Neural cell (in vitro differentiated cells): Measurements from ENCODE around the gene ZNF587. TPM values are rescaled to one million over a fixed set of nuclear protein-coding genes. Genes with fewer than 3 reads are reported as not detected.

ENCODE experiments used
- H2AFZ ChIP-seq: fragments of 200-600, 300-800 bp; sonication (generic), shearing (Covaris generic); 2 replicates; pipeline ENCODE4 v1.6.0; 2014; ENCODE audit warnings: low read depth, mild to moderate bottlenecking, antibody characterized with exemption, low read length, moderate library complexity
- H3F3A ChIP-seq: fragments of 200-600 bp; shearing (Covaris generic); 2 replicates; pipeline ENCODE4 v1.6.1; 2016; ENCODE audit warnings: mild to moderate bottlenecking, moderate library complexity, mixed read lengths, antibody characterized with exemption, low read length; ENCODE audit not compliant: insufficient read depth, poor library complexity, severe bottlenecking
- H3K27ac ChIP-seq: fragments of 200-600, 300-800 bp; sonication (generic), shearing (Covaris generic); 2 replicates; pipeline ENCODE4 v1.5.1; 2014; ENCODE audit warnings: mild to moderate bottlenecking, low read length, moderate library complexity
- H3K27me3 ChIP-seq: fragments of 300-800, 200-600 bp; sonication (generic), shearing (Covaris generic); 2 replicates; pipeline ENCODE4 v1.6.0; 2014; ENCODE audit warnings: mild to moderate bottlenecking, low read depth, low read length, moderate library complexity; ENCODE audit not compliant: insufficient read depth
- H3K36me3 ChIP-seq: fragments of 300-800, 200-600 bp; sonication (generic), shearing (Covaris generic); 2 replicates; pipeline ENCODE4 v1.5.1; 2014; ENCODE audit warnings: mild to moderate bottlenecking, antibody characterized with exemption, low read length, moderate library complexity; ENCODE audit not compliant: insufficient read depth
- H3K4me2 ChIP-seq: fragments of 300-800, 200-600 bp; sonication (generic), shearing (Covaris generic); 2 replicates; pipeline ENCODE4 v1.6.0; 2014; ENCODE audit warnings: mild to moderate bottlenecking, low read length
- H3K4me3 ChIP-seq: fragments of 300-800, 200-600 bp; sonication (generic), shearing (Covaris generic); 2 replicates; pipeline ENCODE4 v1.5.1; 2014; ENCODE audit warnings: mild to moderate bottlenecking, low read length, moderate library complexity
- H3K79me2 ChIP-seq: fragments of 200-600 bp; shearing (Covaris generic); replicated peaks from 2 replicates; pipeline ENCODE4 v1.6.0; 2014; ENCODE audit warnings: mild to moderate bottlenecking, low read length, moderate library complexity; ENCODE audit not compliant: insufficient read depth
- H3K9ac ChIP-seq: fragments of 300-800, 200-600 bp; sonication (generic), shearing (Covaris generic); 2 replicates; pipeline ENCODE4 v1.6.1; 2016; ENCODE audit warnings: mild to moderate bottlenecking, low read length, mixed read lengths
- H3K9me2 ChIP-seq: fragments of 200-600 bp; shearing (Covaris generic); 2 replicates; pipeline ENCODE4 v1.6.1; 2016; ENCODE audit warnings: mild to moderate bottlenecking, low read length, mixed read lengths; ENCODE audit not compliant: insufficient read depth
- H3K9me3 ChIP-seq: fragments of 200-600, 300-800 bp; sonication (generic), shearing (Covaris generic); 2 replicates; pipeline ENCODE4 v1.6.1; 2016; ENCODE audit warnings: mild to moderate bottlenecking, mixed run types, low read length, moderate library complexity, mixed read lengths
- H4K20me1 ChIP-seq: fragments of 200-600 bp; shearing (Covaris generic); 2 replicates; pipeline ENCODE4 v1.6.1; 2016; ENCODE audit warnings: mild to moderate bottlenecking, mixed run types; ENCODE audit not compliant: insufficient read depth
- EZH2 ChIP-seq: fragments of 200-600, 300-800 bp; shearing (Covaris generic), sonication (generic); IDR thresholded peaks from 2 replicates; pipeline ENCODE4 v1.6.1; 2014; ENCODE audit warnings: antibody characterized with exemption, low read length, borderline replicate concordance, mild to moderate bottlenecking; ENCODE audit not compliant: insufficient read depth, poor library complexity, severe bottlenecking
- POLR2AphosphoS5 ChIP-seq: IDR thresholded peaks from 2 replicates; pipeline ENCODE4 v1.6.1; 2012
- RAD21 ChIP-seq: fragments of 450-650 bp; conservative IDR thresholded peaks from 2 replicates; pipeline ENCODE4 v1.6.1; 2014; ENCODE audit warnings: antibody characterized with exemption, mild to moderate bottlenecking, moderate library complexity
- SMC3 ChIP-seq: fragments of 450-650 bp; conservative IDR thresholded peaks from 2 replicates; pipeline ENCODE4 v1.6.1; 2014; ENCODE audit warnings: antibody characterized with exemption, mild to moderate bottlenecking, moderate library complexity; ENCODE audit not compliant: poor library complexity
- polyA plus RNA-seq: library from polyadenylated mRNA; depleted of rRNA; stranded (reverse); fragments of >200 nt; gene quantifications from 2 replicates; pipeline ENCODE4 v1.2.3, GENCODE V29; 2014
- TF ChIP-seq, protein P1 (sequence below): IDR thresholded peaks from 2 replicates; pipeline ENCODE4 v1.6.1; 2012; ENCODE audit warnings: borderline replicate concordance
- TF ChIP-seq, protein P2 (sequence below): fragments of 450-650 bp; IDR thresholded peaks from 2 replicates; pipeline ENCODE4 v1.5.1; 2014; ENCODE audit warnings: antibody characterized with exemption, mild to moderate bottlenecking, moderate library complexity; ENCODE audit not compliant: poor library complexity, severe bottlenecking

ZNF587 gene
- polyA plus RNA-seq, 1 donor from 2014 or later = 16.8 TPM

DNA sequence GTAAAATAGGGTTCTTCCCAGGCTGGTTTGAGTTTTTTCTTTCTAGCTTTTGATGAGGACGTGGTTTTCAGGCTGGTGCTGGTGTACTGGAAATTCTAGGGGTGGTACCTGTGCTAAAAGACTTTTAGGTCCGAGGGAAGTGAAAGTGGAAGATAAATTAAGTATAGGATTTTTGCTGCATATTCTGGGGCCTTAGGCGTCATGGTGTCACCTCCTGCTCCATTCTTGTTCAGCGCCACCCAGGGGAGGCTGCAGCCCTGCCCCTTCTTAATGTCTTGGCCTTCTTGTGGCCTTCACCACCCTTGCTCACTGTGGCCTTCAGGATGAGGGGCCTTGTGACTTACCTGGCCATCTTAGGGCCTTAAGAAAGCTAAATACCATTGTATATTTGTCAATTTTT is 47.4 kb upstream of the ZNF587 start:
- peaks cover 3% of the 10 kb centered on the region for H3F3A ChIP-seq
- H2AFZ ChIP-seq = no peak overlapping the region
- no peaks in the 10 kb centered on the region for H4K20me1 ChIP-seq
- no peak for TF ChIP-seq POLR2AphosphoS5
- TF ChIP-seq, protein P1, sequence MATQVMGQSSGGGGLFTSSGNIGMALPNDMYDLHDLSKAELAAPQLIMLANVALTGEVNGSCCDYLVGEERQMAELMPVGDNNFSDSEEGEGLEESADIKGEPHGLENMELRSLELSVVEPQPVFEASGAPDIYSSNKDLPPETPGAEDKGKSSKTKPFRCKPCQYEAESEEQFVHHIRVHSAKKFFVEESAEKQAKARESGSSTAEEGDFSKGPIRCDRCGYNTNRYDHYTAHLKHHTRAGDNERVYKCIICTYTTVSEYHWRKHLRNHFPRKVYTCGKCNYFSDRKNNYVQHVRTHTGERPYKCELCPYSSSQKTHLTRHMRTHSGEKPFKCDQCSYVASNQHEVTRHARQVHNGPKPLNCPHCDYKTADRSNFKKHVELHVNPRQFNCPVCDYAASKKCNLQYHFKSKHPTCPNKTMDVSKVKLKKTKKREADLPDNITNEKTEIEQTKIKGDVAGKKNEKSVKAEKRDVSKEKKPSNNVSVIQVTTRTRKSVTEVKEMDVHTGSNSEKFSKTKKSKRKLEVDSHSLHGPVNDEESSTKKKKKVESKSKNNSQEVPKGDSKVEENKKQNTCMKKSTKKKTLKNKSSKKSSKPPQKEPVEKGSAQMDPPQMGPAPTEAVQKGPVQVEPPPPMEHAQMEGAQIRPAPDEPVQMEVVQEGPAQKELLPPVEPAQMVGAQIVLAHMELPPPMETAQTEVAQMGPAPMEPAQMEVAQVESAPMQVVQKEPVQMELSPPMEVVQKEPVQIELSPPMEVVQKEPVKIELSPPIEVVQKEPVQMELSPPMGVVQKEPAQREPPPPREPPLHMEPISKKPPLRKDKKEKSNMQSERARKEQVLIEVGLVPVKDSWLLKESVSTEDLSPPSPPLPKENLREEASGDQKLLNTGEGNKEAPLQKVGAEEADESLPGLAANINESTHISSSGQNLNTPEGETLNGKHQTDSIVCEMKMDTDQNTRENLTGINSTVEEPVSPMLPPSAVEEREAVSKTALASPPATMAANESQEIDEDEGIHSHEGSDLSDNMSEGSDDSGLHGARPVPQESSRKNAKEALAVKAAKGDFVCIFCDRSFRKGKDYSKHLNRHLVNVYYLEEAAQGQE = no peak
- TF ChIP-seq, protein P2, sequence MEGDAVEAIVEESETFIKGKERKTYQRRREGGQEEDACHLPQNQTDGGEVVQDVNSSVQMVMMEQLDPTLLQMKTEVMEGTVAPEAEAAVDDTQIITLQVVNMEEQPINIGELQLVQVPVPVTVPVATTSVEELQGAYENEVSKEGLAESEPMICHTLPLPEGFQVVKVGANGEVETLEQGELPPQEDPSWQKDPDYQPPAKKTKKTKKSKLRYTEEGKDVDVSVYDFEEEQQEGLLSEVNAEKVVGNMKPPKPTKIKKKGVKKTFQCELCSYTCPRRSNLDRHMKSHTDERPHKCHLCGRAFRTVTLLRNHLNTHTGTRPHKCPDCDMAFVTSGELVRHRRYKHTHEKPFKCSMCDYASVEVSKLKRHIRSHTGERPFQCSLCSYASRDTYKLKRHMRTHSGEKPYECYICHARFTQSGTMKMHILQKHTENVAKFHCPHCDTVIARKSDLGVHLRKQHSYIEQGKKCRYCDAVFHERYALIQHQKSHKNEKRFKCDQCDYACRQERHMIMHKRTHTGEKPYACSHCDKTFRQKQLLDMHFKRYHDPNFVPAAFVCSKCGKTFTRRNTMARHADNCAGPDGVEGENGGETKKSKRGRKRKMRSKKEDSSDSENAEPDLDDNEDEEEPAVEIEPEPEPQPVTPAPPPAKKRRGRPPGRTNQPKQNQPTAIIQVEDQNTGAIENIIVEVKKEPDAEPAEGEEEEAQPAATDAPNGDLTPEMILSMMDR = no peak
- no peak for TF ChIP-seq EZH2
- TF ChIP-seq SMC3 = no peak
- H3K9ac ChIP-seq = no peak overlapping the region
- H3K27me3 ChIP-seq = no peaks in the 10 kb centered on the region
- peaks cover under 1% of the 10 kb centered on the region for H3K79me2 ChIP-seq
- H3K9me3 ChIP-seq = no peaks in the 10 kb centered on the region
- H3K9me2 ChIP-seq = no peaks in the 10 kb centered on the region
- H3K4me3 ChIP-seq = no peak overlapping the region
- H3K36me3 ChIP-seq = no peaks in the 10 kb centered on the region
- H3K27ac ChIP-seq = no peak overlapping the region
- H3K4me2 ChIP-seq = no peak overlapping the region

DNA sequence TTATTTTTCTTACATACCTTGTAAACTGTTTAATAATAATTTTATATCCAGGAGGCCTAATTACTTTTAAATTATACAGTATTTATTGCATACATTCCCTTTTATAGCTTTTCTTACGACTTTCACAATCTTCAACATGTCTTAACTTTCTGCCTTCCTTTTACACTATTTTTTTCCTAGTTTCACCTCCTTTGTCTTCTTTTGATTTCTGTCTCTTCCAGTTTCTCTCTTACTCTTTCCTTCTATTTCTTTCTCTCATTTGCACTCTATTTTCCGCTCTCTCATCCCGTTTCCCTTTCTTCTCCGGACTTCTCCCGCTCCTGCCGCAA is 46.4 kb upstream of the ZNF587 start:
- Histone ChIP-seq H3K79me2 (peaks cover 4% of the 10 kb centered on the region), H3K4me3 (peak overlapping the region; percentile 67), H3F3A (peaks cover 3% of the 10 kb centered on the region), H3K27me3 (no peaks in the 10 kb centered on the region), H3K27ac (peak overlapping the region; percentile 96), H3K4me2 (peak overlapping the region; percentile 69), H3K9me2 (no peaks in the 10 kb centered on the region), H3K9me3 (no peaks in the 10 kb centered on the region), H2AFZ (peak overlapping the region; percentile 69), H3K36me3 (no peaks in the 10 kb centered on the region), H3K9ac (peak overlapping the region; percentile 88), H4K20me1 (no peaks in the 10 kb centered on the region)
- TF ChIP-seq RAD21 = no peak
- TF ChIP-seq, protein P1 = peak; percentile 3
- no peak for TF ChIP-seq POLR2AphosphoS5
